ENCODE data around the gene ATP6AP2. TPM values are rescaled to one million over a fixed set of nuclear protein-coding genes. Genes with fewer than 3 reads are reported as not detected.

The ATP6AP2 gene
- total and polyA plus RNA-seq, 4 donors: 49.7 to 80.7 (median 58.1) TPM

DNA sequence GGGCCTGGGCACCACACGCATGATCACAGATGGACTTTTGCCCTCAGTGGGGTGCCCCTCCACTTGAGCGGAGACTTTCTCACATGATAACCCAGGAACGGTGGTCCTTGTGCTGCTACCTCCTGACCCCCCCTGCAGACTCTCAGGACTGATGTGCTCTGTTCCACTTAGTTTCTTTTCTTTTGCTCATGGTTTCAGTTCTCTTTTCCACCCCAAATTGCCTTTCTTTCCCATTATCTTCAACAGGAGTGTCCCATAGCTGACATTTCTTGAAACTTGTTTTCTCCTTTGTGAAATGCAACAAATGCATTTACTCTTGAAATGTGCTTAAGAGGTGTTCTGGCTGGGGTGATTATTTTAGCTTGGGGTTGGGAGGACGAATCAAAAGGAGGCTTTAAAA, 51.4 kb downstream of the ATP6AP2 start:
- DNase-seq (ENCODE audit: low spot score): no peak
- H3K4me1 ChIP-seq (ENCODE audit: control insufficient read depth in 4 of 4, insufficient read depth in 4 of 4, low read length in 3 of 4): no peaks in the 10 kb centered on the region
- no peaks in the 10 kb centered on the region for H3K27me3 ChIP-seq (ENCODE audit: control insufficient read depth in 4 of 4, insufficient read depth in 4 of 4, low read length in 3 of 4)
- H3K9ac ChIP-seq (ENCODE audit: low read depth in 1 of 2, low read length in 2 of 2): no peak overlapping the region
- TF ChIP-seq SP1 (IDR thresholded peaks at IDR 0.05) (no peak), NR2F2 (IDR thresholded peaks at IDR 0.05) (no peak), GABPA (IDR thresholded peaks at IDR 0.05 in 1 of 2, conservative IDR thresholded peaks at IDR 0.05 in 1 of 2) (no peak), TAF1 (conservative IDR thresholded peaks at IDR 0.05) (no peak), HNF4A (conservative IDR thresholded peaks at IDR 0.05) (no peak), EGR1 (IDR thresholded peaks at IDR 0.05; ENCODE audit: low read depth in 2 of 2) (no peak)
- TF ChIP-seq, protein P1, sequence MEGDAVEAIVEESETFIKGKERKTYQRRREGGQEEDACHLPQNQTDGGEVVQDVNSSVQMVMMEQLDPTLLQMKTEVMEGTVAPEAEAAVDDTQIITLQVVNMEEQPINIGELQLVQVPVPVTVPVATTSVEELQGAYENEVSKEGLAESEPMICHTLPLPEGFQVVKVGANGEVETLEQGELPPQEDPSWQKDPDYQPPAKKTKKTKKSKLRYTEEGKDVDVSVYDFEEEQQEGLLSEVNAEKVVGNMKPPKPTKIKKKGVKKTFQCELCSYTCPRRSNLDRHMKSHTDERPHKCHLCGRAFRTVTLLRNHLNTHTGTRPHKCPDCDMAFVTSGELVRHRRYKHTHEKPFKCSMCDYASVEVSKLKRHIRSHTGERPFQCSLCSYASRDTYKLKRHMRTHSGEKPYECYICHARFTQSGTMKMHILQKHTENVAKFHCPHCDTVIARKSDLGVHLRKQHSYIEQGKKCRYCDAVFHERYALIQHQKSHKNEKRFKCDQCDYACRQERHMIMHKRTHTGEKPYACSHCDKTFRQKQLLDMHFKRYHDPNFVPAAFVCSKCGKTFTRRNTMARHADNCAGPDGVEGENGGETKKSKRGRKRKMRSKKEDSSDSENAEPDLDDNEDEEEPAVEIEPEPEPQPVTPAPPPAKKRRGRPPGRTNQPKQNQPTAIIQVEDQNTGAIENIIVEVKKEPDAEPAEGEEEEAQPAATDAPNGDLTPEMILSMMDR (IDR thresholded peaks at IDR 0.05; ENCODE audit: low read depth, low read length, missing input control): no peak
- TF ChIP-seq, protein P2, sequence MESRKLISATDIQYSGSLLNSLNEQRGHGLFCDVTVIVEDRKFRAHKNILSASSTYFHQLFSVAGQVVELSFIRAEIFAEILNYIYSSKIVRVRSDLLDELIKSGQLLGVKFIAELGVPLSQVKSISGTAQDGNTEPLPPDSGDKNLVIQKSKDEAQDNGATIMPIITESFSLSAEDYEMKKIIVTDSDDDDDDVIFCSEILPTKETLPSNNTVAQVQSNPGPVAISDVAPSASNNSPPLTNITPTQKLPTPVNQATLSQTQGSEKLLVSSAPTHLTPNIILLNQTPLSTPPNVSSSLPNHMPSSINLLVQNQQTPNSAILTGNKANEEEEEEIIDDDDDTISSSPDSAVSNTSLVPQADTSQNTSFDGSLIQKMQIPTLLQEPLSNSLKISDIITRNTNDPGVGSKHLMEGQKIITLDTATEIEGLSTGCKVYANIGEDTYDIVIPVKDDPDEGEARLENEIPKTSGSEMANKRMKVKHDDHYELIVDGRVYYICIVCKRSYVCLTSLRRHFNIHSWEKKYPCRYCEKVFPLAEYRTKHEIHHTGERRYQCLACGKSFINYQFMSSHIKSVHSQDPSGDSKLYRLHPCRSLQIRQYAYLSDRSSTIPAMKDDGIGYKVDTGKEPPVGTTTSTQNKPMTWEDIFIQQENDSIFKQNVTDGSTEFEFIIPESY (IDR thresholded peaks at IDR 0.05): no peak
- TF ChIP-seq, protein P3, sequence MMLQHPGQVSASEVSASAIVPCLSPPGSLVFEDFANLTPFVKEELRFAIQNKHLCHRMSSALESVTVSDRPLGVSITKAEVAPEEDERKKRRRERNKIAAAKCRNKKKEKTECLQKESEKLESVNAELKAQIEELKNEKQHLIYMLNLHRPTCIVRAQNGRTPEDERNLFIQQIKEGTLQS (IDR thresholded peaks at IDR 0.05): no peak
- H3K4me3 ChIP-seq (ENCODE audit: low read depth in 1 of 3, low read length in 3 of 3): no peak overlapping the region
- H3K27ac ChIP-seq (ENCODE audit: low read depth in 1 of 2, low read length in 2 of 2): no peak overlapping the region
- H3K36me3 ChIP-seq (ENCODE audit: control insufficient read depth in 4 of 4, insufficient read depth in 3 of 4, low read depth in 1 of 4, low read length in 3 of 4): peaks cover 5 to 69% (median 26%) of the 10 kb centered on the region in 4 donors
- 94% methylated on average over 4 of the region's 4 CpGs for WGBS
- H3K9me3 ChIP-seq (ENCODE audit: control insufficient read depth in 4 of 4, low read length in 3 of 4): no peaks in the 10 kb centered on the region

DNA sequence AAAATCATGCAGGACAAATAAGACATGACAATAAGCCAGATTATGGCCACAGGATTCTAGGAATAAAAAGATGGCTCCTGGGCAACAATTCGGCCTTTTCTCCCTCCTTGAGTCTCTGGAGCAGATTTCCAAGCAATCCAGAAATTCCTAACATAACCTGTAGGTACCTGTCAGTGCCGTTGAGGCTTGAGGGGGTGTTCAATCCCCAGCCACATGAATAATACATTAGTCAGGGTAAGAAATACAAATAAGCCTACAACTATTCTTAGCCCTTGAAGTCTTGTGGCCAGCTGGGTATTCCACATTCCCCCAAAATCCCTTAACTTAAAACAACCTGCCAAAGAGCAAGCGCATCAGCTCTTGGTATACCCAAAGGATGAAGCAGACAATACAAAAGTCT, 56.9 kb downstream of the ATP6AP2 start:
- H3K4me1 ChIP-seq (ENCODE audit: control insufficient read depth in 4 of 4, insufficient read depth in 4 of 4, low read length in 3 of 4): peaks cover 0 to 3% (median under 1%) of the 10 kb centered on the region in 4 donors

DNA sequence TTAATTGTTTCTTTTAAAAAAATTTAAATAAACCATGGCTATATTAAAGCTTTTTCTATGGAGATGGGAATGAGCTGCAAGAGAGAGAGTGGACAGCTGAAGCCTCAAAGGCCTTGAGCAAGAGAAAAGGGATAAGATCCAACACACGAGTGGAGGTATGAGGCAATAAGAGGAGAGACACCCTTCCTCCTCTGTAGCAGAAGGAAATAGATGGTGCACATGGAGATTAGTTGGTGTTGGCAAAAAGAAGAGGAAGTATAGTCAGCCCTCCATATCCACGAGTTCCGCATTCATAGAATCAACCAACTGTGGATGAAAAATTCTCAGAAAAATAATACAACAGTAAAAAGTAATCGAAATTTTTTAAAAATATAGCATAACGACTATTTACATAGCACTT, 63.4 kb downstream of the ATP6AP2 start:
- no peak for DNase-seq (ENCODE audit: low spot score)
- Histone ChIP-seq H3K4me3 (ENCODE audit: low read depth in 1 of 3, low read length in 3 of 3) (peak overlapping the region in 1 of 3 donors; percentile 82), H3K27ac (ENCODE audit: low read depth in 1 of 2, low read length in 2 of 2) (peak overlapping the region in 1 of 2 donors; percentile 98)

More for the DNA sequence above, 56.9 kb downstream of the ATP6AP2 start:
- 97% methylated on average over 3 of the region's 3 CpGs for WGBS
- Histone ChIP-seq H3K9me3 (ENCODE audit: control insufficient read depth in 4 of 4, low read length in 3 of 4) (no peaks in the 10 kb centered on the region), H3K27ac (ENCODE audit: low read depth in 1 of 2, low read length in 2 of 2) (no peak overlapping the region), H3K36me3 (ENCODE audit: control insufficient read depth in 4 of 4, insufficient read depth in 3 of 4, low read depth in 1 of 4, low read length in 3 of 4) (peaks cover 5 to 57% (median 24%) of the 10 kb centered on the region in 4 donors), H3K9ac (ENCODE audit: low read depth in 1 of 2, low read length in 2 of 2) (no peak overlapping the region), H3K4me3 (ENCODE audit: low read depth in 1 of 3, low read length in 3 of 3) (no peak overlapping the region), H3K27me3 (ENCODE audit: control insufficient read depth in 4 of 4, insufficient read depth in 4 of 4, low read length in 3 of 4) (peaks cover 0 to 3% (median 0%) of the 10 kb centered on the region in 4 donors)
- TF ChIP-seq, protein P4, sequence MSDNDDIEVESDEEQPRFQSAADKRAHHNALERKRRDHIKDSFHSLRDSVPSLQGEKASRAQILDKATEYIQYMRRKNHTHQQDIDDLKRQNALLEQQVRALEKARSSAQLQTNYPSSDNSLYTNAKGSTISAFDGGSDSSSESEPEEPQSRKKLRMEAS (IDR thresholded peaks at IDR 0.05): no peak
- TF ChIP-seq FOXA2 (IDR thresholded peaks at IDR 0.05) (no peak), NR2F2 (IDR thresholded peaks at IDR 0.05) (no peak), HNF4A (conservative IDR thresholded peaks at IDR 0.05) (no peak), RXRA (IDR thresholded peaks at IDR 0.05) (no peak), TAF1 (conservative IDR thresholded peaks at IDR 0.05) (no peak)
- DNase-seq (ENCODE audit: low spot score): no peak

More for the DNA sequence above, 63.4 kb downstream of the ATP6AP2 start:
- Histone ChIP-seq H3K4me1 (ENCODE audit: control insufficient read depth in 4 of 4, insufficient read depth in 4 of 4, low read length in 3 of 4) (peaks cover 3 to 43% (median 28%) of the 10 kb centered on the region in 4 donors), H3K9ac (ENCODE audit: low read depth in 1 of 2, low read length in 2 of 2) (peak overlapping the region in 1 of 2 donors; percentile 90), H3K36me3 (ENCODE audit: control insufficient read depth in 4 of 4, insufficient read depth in 3 of 4, low read depth in 1 of 4, low read length in 3 of 4) (peaks cover 0 to 11% (median 2%) of the 10 kb centered on the region in 4 donors), H3K9me3 (ENCODE audit: control insufficient read depth in 4 of 4, low read length in 3 of 4) (no peaks in the 10 kb centered on the region), H3K27me3 (ENCODE audit: control insufficient read depth in 4 of 4, insufficient read depth in 4 of 4, low read length in 3 of 4) (peaks cover 0 to 3% (median 0%) of the 10 kb centered on the region in 4 donors)
- TF ChIP-seq RAD21 (IDR thresholded peaks at IDR 0.05) (no peak), GABPA (IDR thresholded peaks at IDR 0.05 in 1 of 2, conservative IDR thresholded peaks at IDR 0.05 in 1 of 2) (no peak), NR2F2 (IDR thresholded peaks at IDR 0.05) (no peak), HNF4A (conservative IDR thresholded peaks at IDR 0.05) (no peak)
- TF ChIP-seq, protein P5, sequence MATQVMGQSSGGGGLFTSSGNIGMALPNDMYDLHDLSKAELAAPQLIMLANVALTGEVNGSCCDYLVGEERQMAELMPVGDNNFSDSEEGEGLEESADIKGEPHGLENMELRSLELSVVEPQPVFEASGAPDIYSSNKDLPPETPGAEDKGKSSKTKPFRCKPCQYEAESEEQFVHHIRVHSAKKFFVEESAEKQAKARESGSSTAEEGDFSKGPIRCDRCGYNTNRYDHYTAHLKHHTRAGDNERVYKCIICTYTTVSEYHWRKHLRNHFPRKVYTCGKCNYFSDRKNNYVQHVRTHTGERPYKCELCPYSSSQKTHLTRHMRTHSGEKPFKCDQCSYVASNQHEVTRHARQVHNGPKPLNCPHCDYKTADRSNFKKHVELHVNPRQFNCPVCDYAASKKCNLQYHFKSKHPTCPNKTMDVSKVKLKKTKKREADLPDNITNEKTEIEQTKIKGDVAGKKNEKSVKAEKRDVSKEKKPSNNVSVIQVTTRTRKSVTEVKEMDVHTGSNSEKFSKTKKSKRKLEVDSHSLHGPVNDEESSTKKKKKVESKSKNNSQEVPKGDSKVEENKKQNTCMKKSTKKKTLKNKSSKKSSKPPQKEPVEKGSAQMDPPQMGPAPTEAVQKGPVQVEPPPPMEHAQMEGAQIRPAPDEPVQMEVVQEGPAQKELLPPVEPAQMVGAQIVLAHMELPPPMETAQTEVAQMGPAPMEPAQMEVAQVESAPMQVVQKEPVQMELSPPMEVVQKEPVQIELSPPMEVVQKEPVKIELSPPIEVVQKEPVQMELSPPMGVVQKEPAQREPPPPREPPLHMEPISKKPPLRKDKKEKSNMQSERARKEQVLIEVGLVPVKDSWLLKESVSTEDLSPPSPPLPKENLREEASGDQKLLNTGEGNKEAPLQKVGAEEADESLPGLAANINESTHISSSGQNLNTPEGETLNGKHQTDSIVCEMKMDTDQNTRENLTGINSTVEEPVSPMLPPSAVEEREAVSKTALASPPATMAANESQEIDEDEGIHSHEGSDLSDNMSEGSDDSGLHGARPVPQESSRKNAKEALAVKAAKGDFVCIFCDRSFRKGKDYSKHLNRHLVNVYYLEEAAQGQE (IDR thresholded peaks at IDR 0.05): no peak
- TF ChIP-seq, protein P1 (IDR thresholded peaks at IDR 0.05; ENCODE audit: low read depth, low read length, missing input control): no peak
- TF ChIP-seq, protein P2 (IDR thresholded peaks at IDR 0.05): no peak
- WGBS: 45% methylated on average over 5 of the region's 5 CpGs
